Activated CD8-positive, alpha-beta memory T cell treated with anti-CD3 and anti-CD28 coated beads for 36 hours (primary cell): ENCODE measurements around the gene MAPKAPK2. TPM values are rescaled to one million over a fixed set of nuclear protein-coding genes. Genes with fewer than 3 reads are reported as not detected.

Experiments used
- CTCF ChIA-PET: fragments of 350-600 bp; sonication (Branson Sonifier 250); formaldehyde crosslinking; loops from one replicate; lab custom pipeline; 2021; ENCODE audit warnings: antibody characterized with exemption; lab: Charles Lee
- POLR2A ChIA-PET: fragments of 350-600 bp; sonication (Branson Sonifier 250); formaldehyde crosslinking; loops from one replicate; lab custom pipeline; 2021; ENCODE audit warnings: antibody characterized with exemption; lab: Charles Lee
- total RNA-seq, 2 experiments: library from RNA; stranded (reverse); gene quantifications; one replicate each; pipeline ENCODE4 v1.2.3, GENCODE V29; 2021

MAPKAPK2 gene
- total RNA-seq, 2 experiments from 2014 or later, result 86.9 to 87.3 TPM

GRCh38 chr1:206656936-206657335 lies 27.8 kb upstream of the MAPKAPK2 start:
- POLR2A ChIA-PET, result no interaction called here
- CTCF ChIA-PET, result interaction anchor here (1.3 to 1.8 kb wide), 3 partner anchors 12 to 65 kb away, joined by 4 to 5 read pairs (median 4); no protein-coding TSS in a partner anchor

- POLR2A ChIA-PET, result no interaction called here
- CTCF ChIA-PET, result interaction anchor here (0.6 to 4.5 kb wide), 11 partner anchors 9 to 275 kb away, joined by 3 to 24 read pairs (median 4); partner anchors contain the start of gene DYRK3
Measured at GRCh38 chr1:206657751-206658150, 27.0 kb upstream of the MAPKAPK2 start.

GRCh38 chr1:206658264-206658980 lies 26.3 kb upstream of the MAPKAPK2 start:
- ChIA-PET CTCF (interaction anchor here (0.6 to 4.5 kb wide), 16 partner anchors 10 to 275 kb away, joined by 3 to 24 read pairs (median 4); partner anchors contain the start of gene DYRK3), POLR2A (no interaction called here)

- ChIA-PET POLR2A (interaction anchor here (0.6 kb wide), 1 partner anchor 155 kb away, joined by 7 read pairs; no protein-coding TSS in a partner anchor), CTCF (interaction anchor here (0.7 to 4.5 kb wide), 12 partner anchors 10 to 274 kb away, joined by 3 to 24 read pairs (median 4); partner anchors contain the start of gene DYRK3)
Measured at GRCh38 chr1:206658981-206659273, 25.8 kb upstream of the MAPKAPK2 start.

- POLR2A ChIA-PET, result interaction anchor here (0.6 kb wide), 1 partner anchor 85 kb away, joined by 4 read pairs; no protein-coding TSS in a partner anchor
- CTCF ChIA-PET, result interaction anchor here (0.7 to 5.2 kb wide), 9 partner anchors 8 to 253 kb away, joined by 3 to 46 read pairs (median 5); partner anchors contain the start of genes DYRK3 and EIF2D
Measured at GRCh38 chr1:206660136-206660535, 24.6 kb upstream of the MAPKAPK2 start.

GRCh38 chr1:206661161-206661820 lies 23.4 kb upstream of the MAPKAPK2 start:
- ChIA-PET CTCF (interaction anchor here (0.7 to 5.2 kb wide), 6 partner anchors 13 to 1157 kb away, joined by 3 to 46 read pairs (median 14); partner anchors contain the start of genes DYRK3 and EIF2D), POLR2A (interaction anchor here (0.6 kb wide), 1 partner anchor 86 kb away, joined by 4 read pairs; no protein-coding TSS in a partner anchor)

- CTCF ChIA-PET, result interaction anchor here (1.0 to 5.2 kb wide), 14 partner anchors 10 to 262 kb away, joined by 3 to 76 read pairs (median 10); partner anchors contain the start of genes DYRK3 and EIF2D
- POLR2A ChIA-PET, result no interaction called here
Measured at GRCh38 chr1:206662396-206663092, 22.2 kb upstream of the MAPKAPK2 start.

- CTCF ChIA-PET, result interaction anchor here (0.8 to 5.2 kb wide), 35 partner anchors 10 to 262 kb away, joined by 3 to 76 read pairs (median 5); partner anchors contain the start of genes DYRK3, EIF2D and RASSF5
- POLR2A ChIA-PET, result interaction anchor here (0.6 to 1.2 kb wide), 4 partner anchors 28 to 72 kb away, joined by 3 to 4 read pairs (median 4); partner anchors contain the start of gene DYRK3
Measured at GRCh38 chr1:206663362-206663761, 21.3 kb upstream of the MAPKAPK2 start.

GRCh38 chr1:206663832-206664652 lies 20.7 kb upstream of the MAPKAPK2 start:
- CTCF ChIA-PET, result interaction anchor here (0.6 to 5.2 kb wide), 45 partner anchors 11 to 318 kb away, joined by 3 to 76 read pairs (median 4); partner anchors contain the start of genes DYRK3, EIF2D and RASSF5
- POLR2A ChIA-PET, result interaction anchor here (0.6 to 1.2 kb wide), 4 partner anchors 28 to 72 kb away, joined by 3 to 4 read pairs (median 4); partner anchors contain the start of gene DYRK3

GRCh38 chr1:206664740-206665139 lies 20.0 kb upstream of the MAPKAPK2 start:
- CTCF ChIA-PET, result interaction anchor here (0.6 to 5.2 kb wide), 34 partner anchors 10 to 317 kb away, joined by 3 to 76 read pairs (median 5); partner anchors contain the start of genes DYRK3, EIF2D and RASSF5
- POLR2A ChIA-PET, result no interaction called here

- CTCF ChIA-PET, result interaction anchor here (0.7 to 4.1 kb wide), 5 partner anchors 30 to 675 kb away, joined by 3 to 76 read pairs (median 5); partner anchors contain the start of gene DYRK3
- POLR2A ChIA-PET, result no interaction called here
Measured at GRCh38 chr1:206666031-206666561, 18.6 kb upstream of the MAPKAPK2 start.

- ChIA-PET CTCF (interaction anchor here (0.7 to 3.6 kb wide), 7 partner anchors 32 to 822 kb away, joined by 3 to 13 read pairs (median 4); partner anchors contain the start of gene EIF2D), POLR2A (no interaction called here)
Measured at GRCh38 chr1:206666954-206667665, 17.6 kb upstream of the MAPKAPK2 start.

GRCh38 chr1:206668351-206668750 lies 16.4 kb upstream of the MAPKAPK2 start:
- ChIA-PET POLR2A (no interaction called here), CTCF (interaction anchor here (0.9 to 3.6 kb wide), 7 partner anchors 8 to 189 kb away, joined by 3 to 13 read pairs (median 4); partner anchors contain the start of gene EIF2D)

GRCh38 chr1:206668874-206669410 lies 15.8 kb upstream of the MAPKAPK2 start:
- CTCF ChIA-PET, result interaction anchor here (0.9 to 3.6 kb wide), 7 partner anchors 9 to 189 kb away, joined by 3 to 13 read pairs (median 4); partner anchors contain the start of gene EIF2D

GRCh38 chr1:206672011-206672688 lies 12.6 kb upstream of the MAPKAPK2 start:
- CTCF ChIA-PET, result interaction anchor here (7.1 kb wide), 1 partner anchor 9 kb away, joined by 39 read pairs; no protein-coding TSS in a partner anchor
- POLR2A ChIA-PET, result no interaction called here

More at GRCh38 chr1:206668874-206669410, 15.8 kb upstream of the MAPKAPK2 start:
- POLR2A ChIA-PET, result no interaction called here
